Measurements from ENCODE around the gene BRAP.

DNA sequence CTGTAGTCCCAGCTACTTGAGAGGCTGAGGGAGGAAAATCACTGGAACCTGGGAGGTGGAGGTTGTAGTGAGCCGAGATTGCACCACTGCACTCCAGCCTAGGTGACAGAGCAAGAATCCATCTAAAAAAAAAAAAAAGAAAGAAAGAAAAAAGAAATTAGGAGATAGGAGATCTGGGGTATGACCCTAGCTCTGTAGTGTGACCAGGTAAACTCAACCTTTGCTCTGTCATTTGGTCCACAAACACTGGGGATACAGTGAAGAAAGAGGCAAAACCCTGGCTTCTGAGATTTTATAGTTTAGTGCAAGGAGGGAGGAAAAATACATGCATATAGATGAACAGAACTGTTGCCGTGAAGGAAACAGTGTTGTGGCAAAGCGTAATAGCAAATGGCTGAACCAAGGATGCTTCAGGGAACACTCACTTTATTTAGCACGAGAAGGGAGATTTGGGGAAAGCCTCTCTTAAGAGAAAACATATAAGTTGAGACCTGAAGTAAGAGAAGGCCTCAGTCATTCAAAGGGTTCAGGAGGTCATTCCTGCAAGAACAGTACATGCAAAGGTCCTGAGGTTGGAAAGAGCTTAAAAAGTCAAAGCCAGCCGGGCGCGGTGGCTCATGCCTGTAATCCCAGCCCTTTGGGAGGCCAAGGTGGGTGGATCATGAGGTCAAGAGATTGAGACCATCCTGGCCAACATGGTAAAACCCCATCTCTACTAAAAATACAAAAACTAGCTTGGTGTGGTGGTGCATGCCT is 57.1 kb downstream of the BRAP start:
- no peak for TF ChIP-seq POLR2A (IDR thresholded peaks at IDR 0.05)
- TF ChIP-seq EP300 (IDR thresholded peaks at IDR 0.05), result no peak

All from tibial nerve (tissue), 3 donors.